Peyer's patch (tissue), 4 donors: Measurements from ENCODE around the gene ENTPD8.
A peak's percentile ranks its signal among the peaks of the same experiment; 100 is the strongest.

Experiments used
- CTCF ChIP-seq, 6 experiments: fragments of 450-650 bp in 4 of 6; fragments of 200-600 bp in 2 of 6; sonication (generic) in 1 of 6; IDR thresholded peaks; one replicate each; pipeline ENCODE4 v1.5.1; 2017 to 2019; ENCODE audit warnings: antibody characterized with exemption in 6 of 6, mild to moderate bottlenecking in 3 of 6, moderate library complexity in 1 of 6
- POLR2A ChIP-seq, 2 donors: fragments of 450-650 bp; IDR thresholded peaks; one replicate each; pipeline ENCODE4 v1.5.1; 2017; ENCODE audit warnings: antibody characterized with exemption in 2 of 2, mild to moderate bottlenecking in 2 of 2, moderate library complexity in 2 of 2

- TF ChIP-seq CTCF (IDR thresholded peaks at IDR 0.05) (peak; percentile 28 to 95 (median 76)), POLR2A (IDR thresholded peaks at IDR 0.05) (no peak)
Measured at GRCh38 chr9:137406876-137407589, 34.1 kb downstream of the ENTPD8 start.
